ENCODE measurements around the gene LRRC41. TPM values are rescaled to one million over a fixed set of nuclear protein-coding genes. Genes with fewer than 3 reads are reported as not detected.

Gene LRRC41
- total and polyA plus RNA-seq, 2 of the 13 experiments (the other 11 are each of a cell fraction or from before 2014, with no cell fraction given): 48.1 to 53.6 TPM

- TF ChIP-seq ZBTB34 (CRISPR knock-in tag; IDR thresholded peaks at IDR 0.05) (0 out of 2 replicates have a peak, but pooled peaks have one; percentile 60), MIER3 (CRISPR knock-in tag; IDR thresholded peaks at IDR 0.05; ENCODE audit: borderline replicate concordance) (peak; percentile 79; the same call in 1 of the 2 replicates), SP4 (CRISPR knock-in tag; IDR thresholded peaks at IDR 0.05) (peak; percentile 97), CREM (IDR thresholded peaks at IDR 0.05) (peak; percentile 47; the same call in 1 of the 2 replicates), CREM (CRISPR knock-in tag; IDR thresholded peaks at IDR 0.05) (no peak), CC2D1A (CRISPR knock-in tag; IDR thresholded peaks at IDR 0.05) (0 out of 2 replicates have a peak, but pooled peaks have one; percentile 21), TEAD3 (CRISPR knock-in tag; optimal IDR thresholded peaks at IDR 0.05; ENCODE audit: borderline replicate concordance) (peak; percentile 32), HNF1B (CRISPR knock-in tag; IDR thresholded peaks at IDR 0.05) (peak; percentile 51; the same call in 1 of the 2 replicates), ZNF788 (CRISPR knock-in tag; IDR thresholded peaks at IDR 0.05; ENCODE audit: borderline replicate concordance) (peak; percentile 18), ZNF329 (CRISPR knock-in tag; IDR thresholded peaks at IDR 0.05; ENCODE audit: low read depth) (no peak), JDP2 (CRISPR knock-in tag; IDR thresholded peaks at IDR 0.05; ENCODE audit: borderline replicate concordance) (peak; percentile 37; the same call in 1 of the 2 replicates), ZNF354B (CRISPR knock-in tag; IDR thresholded peaks at IDR 0.05) (no peak; the same call in 1 of the 2 replicates), CBFB (CRISPR knock-in tag; IDR thresholded peaks at IDR 0.05) (peak; percentile 80), DRAP1 (CRISPR knock-in tag; IDR thresholded peaks at IDR 0.05) (peak; percentile 70; the same call in 1 of the 2 replicates), RFXANK (CRISPR knock-in tag; IDR thresholded peaks at IDR 0.05) (no peak), SMAD3 (CRISPR knock-in tag; IDR thresholded peaks at IDR 0.05) (0 out of 2 replicates have a peak, but pooled peaks have one; percentile 60), NCOA1 (CRISPR knock-in tag; IDR thresholded peaks at IDR 0.05) (no peak), PPARG (CRISPR knock-in tag; conservative IDR thresholded peaks at IDR 0.05) (peak; percentile 35; the same call in 1 of the 2 replicates), ZBED4 (CRISPR knock-in tag; IDR thresholded peaks at IDR 0.05; ENCODE audit: borderline replicate concordance) (0 out of 2 replicates have a peak, but pooled peaks have one; percentile 49)
- TF ChIP-seq, protein P1, sequence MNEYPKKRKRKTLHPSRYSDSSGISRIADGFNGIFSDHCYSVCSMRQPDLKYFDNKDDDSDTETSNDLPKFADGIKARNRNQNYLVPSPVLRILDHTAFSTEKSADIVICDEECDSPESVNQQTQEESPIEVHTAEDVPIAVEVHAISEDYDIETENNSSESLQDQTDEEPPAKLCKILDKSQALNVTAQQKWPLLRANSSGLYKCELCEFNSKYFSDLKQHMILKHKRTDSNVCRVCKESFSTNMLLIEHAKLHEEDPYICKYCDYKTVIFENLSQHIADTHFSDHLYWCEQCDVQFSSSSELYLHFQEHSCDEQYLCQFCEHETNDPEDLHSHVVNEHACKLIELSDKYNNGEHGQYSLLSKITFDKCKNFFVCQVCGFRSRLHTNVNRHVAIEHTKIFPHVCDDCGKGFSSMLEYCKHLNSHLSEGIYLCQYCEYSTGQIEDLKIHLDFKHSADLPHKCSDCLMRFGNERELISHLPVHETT (CRISPR knock-in tag; conservative IDR thresholded peaks at IDR 0.05): peak; percentile 51; the same call in 1 of the 2 replicates
Measured at GRCh38 chr1:46247436-46248121, 55.8 kb downstream of the LRRC41 start, which contains the start of gene RAD54L (continued).
